SK-N-SH (cell line): Measurements from ENCODE around the gene SH2D4B. TPM values are rescaled to one million over a fixed set of nuclear protein-coding genes. Genes with fewer than 3 reads are reported as not detected.

ENCODE experiments used
- CTCF ChIA-PET: fragments of 300-600, 350-600 bp; formaldehyde crosslinking; extraction: SDS; loops from one replicate; lab custom pipeline; 2021; lab: Yijun Ruan, JAX
- POLR2A ChIA-PET: fragments of 350-600 bp; sonication (Branson Sonifier 250); formaldehyde crosslinking; extraction: SDS; loops from one replicate; lab custom pipeline; 2020; ENCODE audit warnings: antibody characterized with exemption, inconsistent platforms; lab: Yijun Ruan, JAX
- DNase-seq: peaks from one replicate; pipeline ENCODE4 v3.0.0; 2012
- H2AFZ ChIP-seq: fragments of 200-600 bp; sonication (generic); 2 replicates; pipeline ENCODE4 v1.8.1; 2016; ENCODE audit warnings: antibody characterized with exemption, mild to moderate bottlenecking, low read depth
- H3F3A ChIP-seq: fragments of 200-600 bp; sonication (generic); replicated peaks from 2 replicates; pipeline ENCODE3; 2016; ENCODE audit warnings: antibody characterized with exemption, mild to moderate bottlenecking; ENCODE audit not compliant: insufficient read depth
- H3K27ac ChIP-seq, 2 experiments: fragments of 200-500 bp in 1 of 2; fragments of 200-600 bp in 1 of 2; sonication (Bioruptor generic) in 1 of 2; sonication (generic), shearing (Covaris generic) in 1 of 2; 2 replicates each; pipeline versions ENCODE4 v1.5.1 to v1.6.1; 2014 to 2016; ENCODE audit warnings: low read depth in 2 of 2, inconsistent platforms in 1 of 2, low read length in 1 of 2, mild to moderate bottlenecking in 1 of 2, mixed read lengths in 1 of 2
- H3K27me3 ChIP-seq: fragments of 200-600 bp; sonication (generic), shearing (Covaris generic); 2 replicates; pipeline ENCODE4 v1.6.1; 2016; ENCODE audit warnings: mixed run types; ENCODE audit not compliant: insufficient read depth
- H3K36me3 ChIP-seq, 2 experiments: fragments of 200-500 bp in 1 of 2; fragments of 200-600 bp in 1 of 2; sonication (Bioruptor generic) in 1 of 2; sonication (generic) in 1 of 2; replicated peaks in 1 of 2; 2 replicates each; pipeline versions ENCODE3 to v1.5.1; 2014 to 2016; ENCODE audit warnings: low read length in 1 of 2, mild to moderate bottlenecking in 1 of 2; ENCODE audit not compliant: insufficient read depth in 2 of 2, control insufficient read depth in 1 of 2
- H3K4me1 ChIP-seq, 2 experiments: fragments of 200-500 bp in 1 of 2; fragments of 200-600 bp in 1 of 2; sonication (Bioruptor generic) in 1 of 2; sonication (generic), shearing (Covaris generic) in 1 of 2; 2 replicates each; pipeline versions ENCODE4 v1.5.1 to v1.6.1; 2014 to 2016; ENCODE audit warnings: low read depth in 1 of 2, low read length in 1 of 2, mixed run types in 1 of 2; ENCODE audit not compliant: insufficient read depth in 2 of 2, control insufficient read depth in 1 of 2
- H3K4me2 ChIP-seq: fragments of 200-600 bp; sonication (generic), shearing (Covaris generic); 2 replicates; pipeline ENCODE4 v1.6.1; 2017; ENCODE audit warnings: mixed run types
- H3K4me3 ChIP-seq, 2 experiments: fragments of 200-500 bp in 1 of 2; fragments of 200-600 bp in 1 of 2; sonication (Bioruptor generic) in 1 of 2; sonication (generic), shearing (Covaris generic) in 1 of 2; 2 replicates each; pipeline versions ENCODE4 v1.5.1 to v1.8.1; 2014 to 2016; ENCODE audit warnings: low read depth in 2 of 2, inconsistent platforms in 1 of 2, low read length in 1 of 2, mild to moderate bottlenecking in 1 of 2, mixed read lengths in 1 of 2, moderate library complexity in 1 of 2
- H3K79me2 ChIP-seq: fragments of 200-600 bp; sonication (generic); 2 replicates; pipeline ENCODE4 v1.8.1; 2017; ENCODE audit warnings: mild to moderate bottlenecking; ENCODE audit not compliant: insufficient read depth
- H3K9ac ChIP-seq: fragments of 200-600 bp; sonication (generic); 2 replicates; pipeline ENCODE4 v1.6.1; 2017; ENCODE audit warnings: mixed run types
- H3K9me2 ChIP-seq: fragments of 200-600 bp; sonication (generic); 2 replicates; pipeline ENCODE4 v1.6.1; 2017; ENCODE audit warnings: mixed run types
- H3K9me3 ChIP-seq: fragments of 200-600 bp; sonication (generic); 2 replicates; pipeline ENCODE4 v1.6.1; 2017; ENCODE audit warnings: mixed run types, mild to moderate bottlenecking, moderate library complexity
- H4K20me1 ChIP-seq: fragments of 200-600 bp; sonication (generic); 2 replicates; pipeline ENCODE4 v1.6.1; 2017; ENCODE audit warnings: mild to moderate bottlenecking, mixed run types; ENCODE audit not compliant: insufficient read depth
- CHD2 ChIP-seq: fragments of 150-350 bp; IDR thresholded peaks from 2 replicates; pipeline ENCODE4 v1.6.1; 2018; ENCODE audit warnings: low read length; ENCODE audit not compliant: partially characterized antibody
- ELF1 ChIP-seq: IDR thresholded peaks from 2 replicates; pipeline ENCODE4 v1.4.0; 2012
- EP300 ChIP-seq, 2 experiments: IDR thresholded peaks; 2 replicates each; pipeline versions ENCODE4 v1.4.0 to v1.6.1; 2012; ENCODE audit warnings: borderline replicate concordance in 1 of 2, low read depth in 1 of 2, low read length in 1 of 2
- EZH2phosphoT487 ChIP-seq: fragments of 200-600 bp; sonication (generic); IDR thresholded peaks from 2 replicates; pipeline ENCODE4 v1.6.1; 2017; ENCODE audit warnings: low read depth, mixed run types, mild to moderate bottlenecking, antibody characterized with exemption, moderate library complexity, borderline replicate concordance
- FOSL2 ChIP-seq: IDR thresholded peaks from 2 replicates; pipeline ENCODE4 v1.4.0; 2012; ENCODE audit warnings: low read depth, mild to moderate bottlenecking, moderate library complexity, borderline replicate concordance
- FOXM1 ChIP-seq: IDR thresholded peaks from 2 replicates; pipeline ENCODE4 v1.4.0; 2012; ENCODE audit warnings: low read depth, mild to moderate bottlenecking
- JUND ChIP-seq: IDR thresholded peaks from 2 replicates; pipeline ENCODE4 v1.4.0; 2012
- NRF1 ChIP-seq: IDR thresholded peaks from 2 replicates; pipeline ENCODE4 v1.6.1; 2012; ENCODE audit warnings: low read depth, mild to moderate bottlenecking, low read length
- RCOR1 ChIP-seq: fragments of 150-350 bp; IDR thresholded peaks from 2 replicates; pipeline ENCODE4 v1.6.1; 2017; ENCODE audit warnings: antibody characterized with exemption, low read length
- REST ChIP-seq: IDR thresholded peaks from 2 replicates; pipeline ENCODE4 v1.6.1; 2012; ENCODE audit warnings: mild to moderate bottlenecking, low read depth, low read length, moderate library complexity
- SMC3 ChIP-seq: IDR thresholded peaks from 2 replicates; pipeline ENCODE4 v1.6.1; 2012; ENCODE audit warnings: low read depth, low read length, improper control_type of control experiment
- TAF1 ChIP-seq: IDR thresholded peaks from 2 replicates; pipeline ENCODE4 v1.6.1; 2012; ENCODE audit warnings: low read depth, mild to moderate bottlenecking, low read length, moderate library complexity, borderline replicate concordance
- USF1 ChIP-seq: IDR thresholded peaks from 2 replicates; pipeline ENCODE4 v1.4.0; 2012; ENCODE audit warnings: low read depth, borderline replicate concordance
- YY1 ChIP-seq: IDR thresholded peaks from 2 replicates; pipeline ENCODE4 v1.4.0; 2012; ENCODE audit warnings: low read depth, mild to moderate bottlenecking
- ZBTB33 ChIP-seq: IDR thresholded peaks from 2 replicates; pipeline ENCODE4 v1.4.0; 2012; ENCODE audit warnings: low read depth, borderline replicate concordance
- WGBS: methylation state at CpG from one replicate; pipeline ENCODE4 v1.1.6; 2017; ENCODE audit warnings: low lambda C conversion rate; 5-methylcytosine and 5-hydroxymethylcytosine counted together
- polyA plus RNA-seq, 3 experiments: library from polyadenylated mRNA; depleted of rRNA; stranded (reverse); fragments of >200 nt; gene quantifications; 2 replicates each; pipeline ENCODE4 v1.2.3, GENCODE V29; 2012

The SH2D4B gene
- polyA plus RNA-seq, 1 of the 3 experiments (the other 2 are of a cell fraction) = not detected

- Histone ChIP-seq H4K20me1 (no peaks in the 10 kb centered on the region), H3K36me3 (no peaks in the 10 kb centered on the region), H3K79me2 (no peaks in the 10 kb centered on the region), H3K27ac (no peak overlapping the region), H3K4me3 (no peak overlapping the region), H3K9ac (no peak overlapping the region), H3K4me2 (no peak overlapping the region), H3K9me3 (no peaks in the 10 kb centered on the region), H3K9me2 (no peaks in the 10 kb centered on the region), H3F3A (no peaks in the 10 kb centered on the region), H3K4me1 (no peaks in the 10 kb centered on the region; a peak in 1 of 4 replicates), H2AFZ (no peak overlapping the region), H3K27me3 (no peaks in the 10 kb centered on the region)
- ChIA-PET CTCF (interaction anchor here (3.2 to 5.9 kb wide), 2 partner anchors 12 to 24 kb away, joined by 17 to 46 read pairs; no protein-coding TSS in a partner anchor), POLR2A (no interaction called here)
- TF ChIP-seq EP300 (IDR thresholded peaks at IDR 0.05; ENCODE audit: borderline replicate concordance in 1 of 2, low read depth in 1 of 2, low read length in 1 of 2) = no peak
- TF ChIP-seq ELF1 = no peak
- no peak for TF ChIP-seq EZH2phosphoT487
- TF ChIP-seq REST = no peak
- TF ChIP-seq USF1 = no peak
- TF ChIP-seq JUND = no peak
- TF ChIP-seq YY1 = no peak
- TF ChIP-seq RCOR1 = no peak
- 47% methylated on average over 1 of the region's 1 CpG for WGBS
- DNase-seq = no peak
Measured at GRCh38 chr10:80687476-80687789, 149.7 kb downstream of the SH2D4B start.

GRCh38 chr10:80690434-80690833 lies 152.7 kb downstream of the SH2D4B start:
- Histone ChIP-seq H3K9ac (no peak overlapping the region), H3K79me2 (no peaks in the 10 kb centered on the region), H3K4me2 (no peak overlapping the region), H3K27ac (no peak overlapping the region), H3F3A (no peaks in the 10 kb centered on the region), H3K4me1 (no peaks in the 10 kb centered on the region; a peak in 1 of 4 replicates), H3K36me3 (no peaks in the 10 kb centered on the region), H3K4me3 (no peak overlapping the region), H3K9me3 (no peaks in the 10 kb centered on the region), H3K27me3 (no peaks in the 10 kb centered on the region), H2AFZ (no peak overlapping the region)
- ChIA-PET POLR2A (no interaction called here), CTCF (interaction anchor here (1.1 to 1.5 kb wide), 2 partner anchors 9 to 234 kb away, joined by 3 to 5 read pairs; no protein-coding TSS in a partner anchor)
- no peak for DNase-seq
- no peak for TF ChIP-seq SMC3
- TF ChIP-seq NRF1 = no peak
- no peak for TF ChIP-seq EP300 (IDR thresholded peaks at IDR 0.05; ENCODE audit: borderline replicate concordance in 1 of 2, low read depth in 1 of 2, low read length in 1 of 2)
- TF ChIP-seq FOXM1 = no peak
- no peak for TF ChIP-seq ZBTB33
- TF ChIP-seq FOSL2 = no peak
- TF ChIP-seq JUND = no peak
- no peak for TF ChIP-seq CHD2
- no peak for TF ChIP-seq YY1
- no peak for TF ChIP-seq TAF1
- TF ChIP-seq, all 33 proteins: peak for 0
- H3K9me2 ChIP-seq = no peaks in the 10 kb centered on the region
- H4K20me1 ChIP-seq = no peaks in the 10 kb centered on the region
